IPS-18c (cell line): Measurements from ENCODE around the gene PCSK6.

ENCODE experiments used
- H3K4me3 ChIP-seq: 2 replicates; pipeline ENCODE4 v1.7.0; 2013; ENCODE audit warnings: low read depth, mild to moderate bottlenecking, low read length, moderate library complexity; ENCODE audit not compliant: insufficient read depth
- H3K9me3 ChIP-seq: one replicate; pipeline ENCODE4 v1.6.1; 2013; ENCODE audit warnings: mild to moderate bottlenecking, low read length, moderate library complexity; ENCODE audit not compliant: control insufficient read depth, insufficient read depth

PCSK6 gene

GRCh38 chr15:101267320-101268104, 222.0 kb downstream of the PCSK6 start:
- no peaks in the 10 kb centered on the region for H3K9me3 ChIP-seq

GRCh38 chr15:101266787-101267186, 222.7 kb downstream of the PCSK6 start:
- H3K9me3 ChIP-seq, result peaks cover 3% of the 10 kb centered on the region
- no peak overlapping the region for H3K4me3 ChIP-seq

More at GRCh38 chr15:101267320-101268104, 222.0 kb downstream of the PCSK6 start:
- H3K4me3 ChIP-seq, result no peak overlapping the region

- H3K4me3 ChIP-seq, result no peak overlapping the region
- H3K9me3 ChIP-seq, result peaks cover 3% of the 10 kb centered on the region
Measured at GRCh38 chr15:101266034-101266433, 223.5 kb downstream of the PCSK6 start.

- Histone ChIP-seq H3K4me3 (no peak overlapping the region), H3K9me3 (peaks cover 3% of the 10 kb centered on the region)
Measured at GRCh38 chr15:101264911-101265641, 224.4 kb downstream of the PCSK6 start.

GRCh38 chr15:101264011-101264410, 225.5 kb downstream of the PCSK6 start:
- Histone ChIP-seq H3K9me3 (peaks cover 3% of the 10 kb centered on the region), H3K4me3 (no peak overlapping the region)

GRCh38 chr15:101262551-101262950, 227.0 kb downstream of the PCSK6 start:
- Histone ChIP-seq H3K4me3 (no peak overlapping the region), H3K9me3 (peaks cover 3% of the 10 kb centered on the region)

- H3K9me3 ChIP-seq, result peaks cover 3% of the 10 kb centered on the region
- no peak overlapping the region for H3K4me3 ChIP-seq
Measured at GRCh38 chr15:101258238-101259144, 231.0 kb downstream of the PCSK6 start.

- Histone ChIP-seq H3K4me3 (no peak overlapping the region), H3K9me3 (no peaks in the 10 kb centered on the region)
Measured at GRCh38 chr15:101256757-101257156, 232.8 kb downstream of the PCSK6 start.

- Histone ChIP-seq H3K4me3 (no peak overlapping the region), H3K9me3 (no peaks in the 10 kb centered on the region)
Measured at GRCh38 chr15:101255615-101256241, 233.8 kb downstream of the PCSK6 start.

- H3K4me3 ChIP-seq, result no peak overlapping the region
- H3K9me3 ChIP-seq, result no peaks in the 10 kb centered on the region
Measured at GRCh38 chr15:101255051-101255395, 234.5 kb downstream of the PCSK6 start.

GRCh38 chr15:101254157-101255050, 235.1 kb downstream of the PCSK6 start:
- no peaks in the 10 kb centered on the region for H3K9me3 ChIP-seq
- no peak overlapping the region for H3K4me3 ChIP-seq
